Ishikawa (cell line): ENCODE results near the gene GNL2.

Experiments
- CEBPB ChIP-seq: IDR thresholded peaks from 2 replicates; pipeline ENCODE4 v1.6.1; 2012
- EP300 ChIP-seq: IDR thresholded peaks from 2 replicates; pipeline ENCODE4 v1.6.1; 2012; ENCODE audit warnings: borderline replicate concordance
- NFIC ChIP-seq: IDR thresholded peaks from 2 replicates; pipeline ENCODE4 v1.6.1; 2012
- RAD21 ChIP-seq: IDR thresholded peaks from 2 replicates; pipeline ENCODE4 v1.6.1; 2012; ENCODE audit warnings: low read depth
- TF ChIP-seq, protein P1 (sequence below): IDR thresholded peaks from 2 replicates; pipeline ENCODE4 v1.6.1; 2012
- TF ChIP-seq, protein P2 (sequence below): IDR thresholded peaks from 2 replicates; pipeline ENCODE4 v1.6.1; 2012; ENCODE audit warnings: low read depth, mild to moderate bottlenecking

DNA sequence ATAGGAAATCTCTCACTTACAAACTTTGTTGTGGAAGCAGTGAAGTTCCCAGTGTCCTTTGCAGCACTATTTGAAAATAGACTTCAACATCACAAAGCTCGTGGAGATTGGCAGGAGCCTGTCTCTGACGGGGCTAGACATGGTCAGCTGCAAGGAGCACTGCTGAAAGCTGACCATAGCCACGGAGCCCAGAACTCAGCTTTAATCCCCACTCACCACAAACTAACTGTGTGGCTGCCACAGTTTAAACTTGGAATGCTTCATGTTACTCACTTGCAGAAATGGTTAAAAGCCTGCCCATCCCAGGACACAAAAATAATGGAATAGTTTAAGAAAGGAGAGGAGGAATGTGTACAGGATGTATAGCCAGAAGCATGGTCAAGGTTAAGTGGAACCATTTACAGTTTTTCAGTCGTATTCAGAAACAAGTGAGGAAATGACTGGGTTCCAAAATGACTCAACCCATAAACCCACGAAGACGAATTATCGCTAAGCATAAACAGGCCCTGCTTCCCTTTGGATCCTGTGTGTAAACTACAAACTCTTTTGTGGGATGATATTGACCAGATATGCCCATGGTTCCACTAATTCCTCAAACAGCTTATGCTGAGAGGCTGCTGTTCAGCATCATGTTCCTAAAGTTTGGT lies 20.8 kb downstream of the GNL2 start:
- TF ChIP-seq CEBPB, result no peak
- TF ChIP-seq EP300, result no peak
- TF ChIP-seq RAD21, result no peak
- TF ChIP-seq, protein P1, sequence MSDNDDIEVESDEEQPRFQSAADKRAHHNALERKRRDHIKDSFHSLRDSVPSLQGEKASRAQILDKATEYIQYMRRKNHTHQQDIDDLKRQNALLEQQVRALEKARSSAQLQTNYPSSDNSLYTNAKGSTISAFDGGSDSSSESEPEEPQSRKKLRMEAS, result no peak
- TF ChIP-seq NFIC, result no peak
- TF ChIP-seq, protein P2, sequence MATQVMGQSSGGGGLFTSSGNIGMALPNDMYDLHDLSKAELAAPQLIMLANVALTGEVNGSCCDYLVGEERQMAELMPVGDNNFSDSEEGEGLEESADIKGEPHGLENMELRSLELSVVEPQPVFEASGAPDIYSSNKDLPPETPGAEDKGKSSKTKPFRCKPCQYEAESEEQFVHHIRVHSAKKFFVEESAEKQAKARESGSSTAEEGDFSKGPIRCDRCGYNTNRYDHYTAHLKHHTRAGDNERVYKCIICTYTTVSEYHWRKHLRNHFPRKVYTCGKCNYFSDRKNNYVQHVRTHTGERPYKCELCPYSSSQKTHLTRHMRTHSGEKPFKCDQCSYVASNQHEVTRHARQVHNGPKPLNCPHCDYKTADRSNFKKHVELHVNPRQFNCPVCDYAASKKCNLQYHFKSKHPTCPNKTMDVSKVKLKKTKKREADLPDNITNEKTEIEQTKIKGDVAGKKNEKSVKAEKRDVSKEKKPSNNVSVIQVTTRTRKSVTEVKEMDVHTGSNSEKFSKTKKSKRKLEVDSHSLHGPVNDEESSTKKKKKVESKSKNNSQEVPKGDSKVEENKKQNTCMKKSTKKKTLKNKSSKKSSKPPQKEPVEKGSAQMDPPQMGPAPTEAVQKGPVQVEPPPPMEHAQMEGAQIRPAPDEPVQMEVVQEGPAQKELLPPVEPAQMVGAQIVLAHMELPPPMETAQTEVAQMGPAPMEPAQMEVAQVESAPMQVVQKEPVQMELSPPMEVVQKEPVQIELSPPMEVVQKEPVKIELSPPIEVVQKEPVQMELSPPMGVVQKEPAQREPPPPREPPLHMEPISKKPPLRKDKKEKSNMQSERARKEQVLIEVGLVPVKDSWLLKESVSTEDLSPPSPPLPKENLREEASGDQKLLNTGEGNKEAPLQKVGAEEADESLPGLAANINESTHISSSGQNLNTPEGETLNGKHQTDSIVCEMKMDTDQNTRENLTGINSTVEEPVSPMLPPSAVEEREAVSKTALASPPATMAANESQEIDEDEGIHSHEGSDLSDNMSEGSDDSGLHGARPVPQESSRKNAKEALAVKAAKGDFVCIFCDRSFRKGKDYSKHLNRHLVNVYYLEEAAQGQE, result no peak
